GM12878 (cell line): ENCODE measurements around the gene PSMD3. TPM values are rescaled to one million over a fixed set of nuclear protein-coding genes. Genes with fewer than 3 reads are reported as not detected.

ENCODE experiments used
- ATAC-seq: fragments of 200-7000 bp; cut with Tn5 transposase; 3 replicates; pipeline ENCODE4 v1.9.1; 2020; ENCODE audit warnings: mild to moderate bottlenecking, moderate library complexity
- BruUV-seq: library from RNA; stranded (reverse); fragments of 400-500 nt; replicated peaks from 2 replicates; lab custom pipeline; 2021; lab: Mats Ljungman, UMichigan
- CTCF ChIA-PET: fragments of 300-600 bp; sonication (Branson Sonifier 250); formaldehyde crosslinking; extraction: SDS; loops from one replicate; lab custom pipeline; 2021; ENCODE audit warnings: inconsistent platforms; lab: Yijun Ruan, JAX
- POLR2A ChIA-PET: fragments of 350-600 bp; formaldehyde crosslinking; extraction: SDS; loops from one replicate; lab custom pipeline; 2021; ENCODE audit warnings: inconsistent platforms; lab: Charles Lee
- RAD21 ChIA-PET: fragments of 300-600 bp; sonication (Branson Sonifier 250); formaldehyde crosslinking; loops from one replicate; lab custom pipeline; 2023; ENCODE audit warnings: antibody characterized with exemption; ENCODE audit not compliant: unreplicated experiment; lab: Charles Lee
- SMC1A ChIA-PET: fragments of 300-600 bp; sonication (Branson Sonifier 250); formaldehyde crosslinking; loops from one replicate; lab custom pipeline; 2023; ENCODE audit not compliant: unreplicated experiment, uncharacterized antibody; lab: Charles Lee
- DNase-seq: peaks from one replicate; pipeline ENCODE4 v3.0.0-alpha.2; 2011; ENCODE audit warnings: low read depth, low spot score
- FAIRE-seq: peaks from 3 replicates; lab custom pipeline; 2011; peaks lifted over from hg19 to GRCh38; lab: Jason Lieb, UNC
- H2AFZ ChIP-seq: 2 replicates; pipeline ENCODE4 v1.6.0; 2011; ENCODE audit warnings: low read depth, low read length, control low read depth; ENCODE audit not compliant: control insufficient read depth
- H3K27ac ChIP-seq: 2 replicates; pipeline ENCODE4 v1.5.1; 2011; ENCODE audit warnings: control low read depth; ENCODE audit not compliant: control insufficient read depth, insufficient read depth
- H3K27me3 ChIP-seq, 2 experiments: replicated peaks in 1 of 2; 2 replicates each; pipeline versions ENCODE4 v1.6.0 to v1.6.1; 2011; ENCODE audit warnings: low read length in 1 of 2; ENCODE audit not compliant: control insufficient read depth in 2 of 2, insufficient read depth in 2 of 2
- H3K36me3 ChIP-seq, 2 experiments: 2 replicates each; pipeline ENCODE4 v1.5.1; 2011; ENCODE audit warnings: low read length in 1 of 2; ENCODE audit not compliant: control insufficient read depth in 2 of 2, insufficient read depth in 2 of 2
- H3K4me1 ChIP-seq: 2 replicates; pipeline ENCODE4 v1.6.1; 2011; ENCODE audit warnings: mild to moderate bottlenecking, low read length, moderate library complexity, mixed read lengths; ENCODE audit not compliant: control insufficient read depth, insufficient read depth
- H3K4me2 ChIP-seq: 2 replicates; pipeline ENCODE4 v1.6.0; 2011; ENCODE audit warnings: control low read depth; ENCODE audit not compliant: control insufficient read depth, insufficient read depth
- H3K4me3 ChIP-seq: fragments of 200-600 bp; sonication (generic); 2 replicates; pipeline ENCODE4 v1.5.1; 2016
- H3K79me2 ChIP-seq: 2 replicates; pipeline ENCODE4 v1.6.0; 2011; ENCODE audit warnings: low read length; ENCODE audit not compliant: control insufficient read depth, insufficient read depth
- H3K9ac ChIP-seq: 2 replicates; pipeline ENCODE4 v1.8.0; 2011; ENCODE audit warnings: low read length, control low read depth, mixed read lengths; ENCODE audit not compliant: control insufficient read depth, insufficient read depth
- H3K9me3 ChIP-seq: replicated peaks from 3 replicates; pipeline ENCODE4 v1.5.1; 2011; ENCODE audit warnings: mild to moderate bottlenecking, low read length; ENCODE audit not compliant: control insufficient read depth, insufficient read depth
- H4K20me1 ChIP-seq: 2 replicates; pipeline ENCODE4 v1.6.0; 2011; ENCODE audit not compliant: control insufficient read depth, insufficient read depth
- CEBPB ChIP-seq, 2 experiments: fragments of 150-350 bp in 1 of 2; IDR thresholded peaks; 2 replicates each; pipeline ENCODE4 v1.6.1; 2012 to 2014; ENCODE audit warnings: low read depth in 2 of 2, low read length in 2 of 2, borderline replicate concordance in 1 of 2, inconsistent platforms in 1 of 2
- CTCF ChIP-seq, 3 experiments: IDR thresholded peaks in 2 of 3; conservative IDR thresholded peaks in 1 of 3; 2 replicates each; pipeline ENCODE4 v1.5.1; 2011; ENCODE audit warnings: low read depth in 3 of 3, low read length in 3 of 3, mild to moderate bottlenecking in 3 of 3, control low read depth in 2 of 3, moderate library complexity in 2 of 3, inconsistent platforms in 1 of 3, mixed read lengths in 1 of 3; ENCODE audit not compliant: control insufficient read depth in 2 of 3, insufficient read depth in 1 of 3; ENCODE audit errors: extremely low read depth in 1 of 3
- ETV6 ChIP-seq, 2 experiments: fragments of 450-650 bp in 1 of 2; IDR thresholded peaks in 1 of 2; conservative IDR thresholded peaks in 1 of 2; 2 replicates each; pipeline ENCODE4 v1.6.1; 2014; ENCODE audit warnings: antibody characterized with exemption in 1 of 2, borderline replicate concordance in 1 of 2, low read depth in 1 of 2, mild to moderate bottlenecking in 1 of 2, moderate library complexity in 1 of 2
- KDM1A ChIP-seq: fragments of 200-600 bp; sonication (generic); IDR thresholded peaks from 2 replicates; pipeline ENCODE4 v1.6.1; 2016; ENCODE audit warnings: borderline replicate concordance
- WRNIP1 ChIP-seq: IDR thresholded peaks from 2 replicates; pipeline ENCODE4 v1.6.1; 2011; ENCODE audit warnings: low read depth, low read length, improper control_type of control experiment, borderline replicate concordance
- ZBTB4 ChIP-seq: fragments of 450-650 bp; formaldehyde crosslinking; IDR thresholded peaks from 2 replicates; pipeline ENCODE4 v1.4.0; 2022; ENCODE audit warnings: mild to moderate bottlenecking, moderate library complexity
- WGBS: methylation state at CpG from one replicate; pipeline ENCODE4 v1.1.6; 2016; ENCODE audit warnings: low lambda C conversion rate; ENCODE audit not compliant: insufficient replicate concordance, insufficient coverage; ENCODE audit errors: missing lambda C conversion rate; 5-methylcytosine and 5-hydroxymethylcytosine counted together
- in situ Hi-C: fragments of 300-500 bp; cut with MboI; formaldehyde crosslinking; loops from 9 replicates; pipeline ENCODE4 v1.14.3; 2018; ENCODE audit warnings: mixed read lengths
- intact Hi-C: fragments of 100-400 bp; cut with micrococcal nuclease; formaldehyde crosslinking; loops from one replicate; pipeline ENCODE4 v1.14.2; 2022; ENCODE audit not compliant: unreplicated experiment
- polyA plus RNA-seq, 11 experiments: library from polyadenylated mRNA; depleted of rRNA in 4 of 11; unstranded in 6 of 11; stranded (reverse) in 5 of 11; fragments of >200 nt; fragmentation: Nextera tagmentation in 4 of 11; fragmentation: Illumina TruSeq in 1 of 11; extraction: Ambion mirVana in 4 of 11; extraction: Trizol in 1 of 11; gene quantifications; 1 replicate in 1 of 11; 2 replicates in 10 of 11; pipeline versions ENCODE4 v1.2.1 to v1.2.3, GENCODE V29; 2011 to 2016; ENCODE audit warnings: inconsistent platforms in 2 of 11, missing spikeins in 2 of 11, low read depth in 1 of 11
- total RNA-seq, 4 experiments: library from RNA; depleted of rRNA in 3 of 4; stranded (reverse); fragments of >200 nt in 3 of 4; fragmentation: Illumina TruSeq in 1 of 4; extraction: Trizol in 1 of 4; gene quantifications; 2 replicates each; pipeline versions ENCODE4 v1.2.1 to v1.2.3, GENCODE V29; 2013 to 2021

Gene PSMD3
- total and polyA plus RNA-seq, 10 of the 15 experiments (the other 5 are each of a cell fraction or from before 2014, with no cell fraction given), result 2.2 to 192 (median 129) TPM

- POLR2A ChIA-PET, result no interaction called here
- no peaks in the 10 kb centered on the region for H4K20me1 ChIP-seq
- BruUV-seq, result no TSS peak
- H3K79me2 ChIP-seq, result no peaks in the 10 kb centered on the region
- ATAC-seq (no peak; the same call in 2 of the 3 replicates), FAIRE-seq (no peak), DNase-seq (no peak)
- no peaks in the 10 kb centered on the region for H3K27me3 ChIP-seq
- H3K4me3 ChIP-seq, result no peak overlapping the region
- H3K27ac ChIP-seq, result no peak overlapping the region
- H3K9me3 ChIP-seq, result no peaks in the 10 kb centered on the region
- no peaks in the 10 kb centered on the region for H3K4me1 ChIP-seq
- H3K36me3 ChIP-seq, result peaks cover 16 to 22% of the 10 kb centered on the region in 2 experiments; a peak in 3 of 4 replicates
- CTCF ChIA-PET, result interaction anchor here (0.9 to 5.8 kb wide), 6 partner anchors 10 to 157 kb away, joined by 3 to 43 read pairs (median 4); partner anchors contain the start of gene MED24
- intact Hi-C loops (no loop called here), in situ Hi-C loops (no loop called here)
- no peak overlapping the region for H3K9ac ChIP-seq
- H3K4me2 ChIP-seq, result no peak overlapping the region
- WGBS, result 86% methylated on average over 12 of the region's 12 CpGs
- RAD21 ChIA-PET, result interaction anchor here (0.7 kb wide), 1 partner anchor 53 kb away, joined by 3 read pairs; no protein-coding TSS in a partner anchor
- TF ChIP-seq CTCF (IDR thresholded peaks at IDR 0.05 in 2 of 3, conservative IDR thresholded peaks at IDR 0.05 in 1 of 3; ENCODE audit: control insufficient read depth in 2 of 3, extremely low read depth in 1 of 3, insufficient read depth in 1 of 3, low read depth in 3 of 3, low read length in 3 of 3) (peak; percentile 6 to 33 (median 25); a peak in 4 of 6 replicates), WRNIP1 (no peak), KDM1A (no peak), ZBTB4 (CRISPR knock-in tag) (no peak), CEBPB (IDR thresholded peaks at IDR 0.05; ENCODE audit: borderline replicate concordance in 1 of 2, low read depth in 2 of 2, low read length in 2 of 2) (no peak), ETV6 (conservative IDR thresholded peaks at IDR 0.05 in 1 of 2, IDR thresholded peaks at IDR 0.05 in 1 of 2; ENCODE audit: borderline replicate concordance in 1 of 2, low read depth in 1 of 2) (no peak)
- no peak overlapping the region for H2AFZ ChIP-seq
- SMC1A ChIA-PET, result no interaction called here
Measured at GRCh38 chr17:40035162-40035559, 54.6 kb downstream of the PSMD3 start.
